ENCODE measurements around the gene TRIP12.

DNA sequence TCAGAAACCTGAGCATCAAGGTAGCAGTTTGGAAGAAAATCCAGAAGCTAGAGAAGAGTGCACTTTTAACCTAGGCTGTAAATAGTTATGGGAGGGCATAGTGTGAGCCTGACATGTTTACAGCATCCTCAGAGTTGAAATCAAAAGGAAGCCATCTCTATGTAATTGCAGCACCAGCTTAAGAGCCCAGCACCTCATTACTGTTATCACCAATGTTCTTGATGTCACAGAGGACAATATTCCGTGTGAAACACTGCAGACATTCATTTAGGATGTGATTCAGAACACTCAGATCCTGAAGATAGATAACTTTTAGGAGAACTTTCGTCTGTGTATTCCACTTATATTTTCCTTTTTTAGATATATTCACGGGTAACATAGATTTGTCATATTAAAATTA lies 48.6 kb upstream of the TRIP12 start:
- TF ChIP-seq, protein P1, sequence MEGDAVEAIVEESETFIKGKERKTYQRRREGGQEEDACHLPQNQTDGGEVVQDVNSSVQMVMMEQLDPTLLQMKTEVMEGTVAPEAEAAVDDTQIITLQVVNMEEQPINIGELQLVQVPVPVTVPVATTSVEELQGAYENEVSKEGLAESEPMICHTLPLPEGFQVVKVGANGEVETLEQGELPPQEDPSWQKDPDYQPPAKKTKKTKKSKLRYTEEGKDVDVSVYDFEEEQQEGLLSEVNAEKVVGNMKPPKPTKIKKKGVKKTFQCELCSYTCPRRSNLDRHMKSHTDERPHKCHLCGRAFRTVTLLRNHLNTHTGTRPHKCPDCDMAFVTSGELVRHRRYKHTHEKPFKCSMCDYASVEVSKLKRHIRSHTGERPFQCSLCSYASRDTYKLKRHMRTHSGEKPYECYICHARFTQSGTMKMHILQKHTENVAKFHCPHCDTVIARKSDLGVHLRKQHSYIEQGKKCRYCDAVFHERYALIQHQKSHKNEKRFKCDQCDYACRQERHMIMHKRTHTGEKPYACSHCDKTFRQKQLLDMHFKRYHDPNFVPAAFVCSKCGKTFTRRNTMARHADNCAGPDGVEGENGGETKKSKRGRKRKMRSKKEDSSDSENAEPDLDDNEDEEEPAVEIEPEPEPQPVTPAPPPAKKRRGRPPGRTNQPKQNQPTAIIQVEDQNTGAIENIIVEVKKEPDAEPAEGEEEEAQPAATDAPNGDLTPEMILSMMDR (IDR thresholded peaks at IDR 0.05) = no peak
- no peak for TF ChIP-seq POLR2A (IDR thresholded peaks at IDR 0.05)

Data from Peyer's patch (tissue), 4 donors.